ENCODE measurements around the gene C1orf167.

Gene C1orf167

DNA sequence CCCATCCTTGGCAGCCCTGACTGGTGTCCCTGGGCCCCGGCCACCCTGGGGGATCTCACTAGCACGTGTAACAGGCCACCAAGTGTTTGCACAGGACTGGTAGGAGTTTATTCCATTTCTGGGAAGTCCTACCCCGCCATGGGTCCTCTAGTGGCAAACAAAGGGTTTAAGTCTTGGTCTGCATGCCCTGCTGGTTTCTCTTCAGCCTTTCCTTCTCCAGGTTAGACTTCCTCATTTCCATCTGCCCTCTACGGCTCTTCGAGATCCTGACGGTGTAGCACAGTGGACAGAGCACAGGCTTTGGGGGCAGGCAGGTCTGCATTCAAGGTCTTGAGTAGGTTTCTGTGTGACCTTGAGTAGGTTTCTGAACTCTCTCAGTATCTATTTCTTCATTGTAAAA lies 23.2 kb upstream of the C1orf167 start:
- H3K4me3 ChIP-seq (ENCODE audit: low read depth in 1 of 2, low read length in 2 of 2): no peak overlapping the region
- peaks cover 13 to 33% of the 10 kb centered on the region in 2 donors for H3K4me1 ChIP-seq (ENCODE audit: control insufficient read depth in 1 of 2, insufficient read depth in 2 of 2, low read length in 2 of 2)
- no peaks in the 10 kb centered on the region for H3K27me3 ChIP-seq (ENCODE audit: low read depth, low read length)
- H3K36me3 ChIP-seq (ENCODE audit: control insufficient read depth in 1 of 2, insufficient read depth in 2 of 2, low read length in 2 of 2): peaks cover 0 to 11% of the 10 kb centered on the region in 2 donors
- H3K27ac ChIP-seq (ENCODE audit: low read length): no peak overlapping the region
- no peaks in the 10 kb centered on the region for H3K9me3 ChIP-seq (ENCODE audit: control insufficient read depth in 1 of 2, low read length in 2 of 2)

DNA sequence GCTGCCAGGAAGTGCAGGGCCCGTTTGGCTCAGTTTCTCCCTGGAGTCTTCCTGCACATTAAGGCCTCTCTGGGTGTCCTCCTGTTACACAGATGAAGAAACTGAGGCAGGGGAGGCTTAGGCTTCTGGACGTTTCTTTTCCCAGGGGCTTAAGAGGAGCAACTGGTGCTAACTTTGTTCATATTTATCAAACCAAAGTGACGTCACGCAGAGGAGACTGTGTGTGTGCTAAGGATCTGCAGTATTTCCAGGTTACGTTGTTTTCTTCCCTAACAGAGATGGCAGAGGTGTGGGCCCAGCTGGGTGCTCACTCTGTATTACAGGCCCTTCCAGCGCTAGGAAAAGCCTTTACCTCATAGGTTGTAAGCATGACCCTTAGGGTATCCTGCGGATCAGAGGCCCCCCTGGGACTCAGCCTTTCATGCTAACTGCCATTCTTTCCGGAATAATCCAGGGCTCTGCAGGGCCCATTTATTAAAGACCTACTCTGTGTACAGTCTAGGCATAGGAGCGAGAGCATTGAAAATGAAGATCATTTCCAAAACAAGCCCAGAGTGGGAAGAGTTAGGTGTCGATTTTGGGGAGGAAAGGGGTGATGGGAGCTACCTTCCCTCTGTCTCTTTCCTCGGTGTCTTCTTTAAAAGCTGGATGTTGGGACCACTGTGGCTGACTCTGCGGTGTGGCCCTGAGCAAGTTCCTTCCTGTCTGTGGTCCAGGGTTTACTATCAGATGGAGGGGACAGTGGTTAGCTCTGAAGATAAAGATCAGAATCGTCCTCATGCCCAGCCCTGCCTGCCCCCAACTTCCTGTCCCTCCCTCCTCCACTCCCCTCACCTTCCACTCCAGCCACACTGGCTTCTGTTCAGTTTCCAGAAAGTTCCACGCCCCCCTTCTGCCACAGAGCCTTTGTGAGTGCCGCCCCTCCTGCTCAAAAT lies 21.5 kb upstream of the C1orf167 start:
- peaks cover 0 to 12% of the 10 kb centered on the region in 2 donors for H3K36me3 ChIP-seq (ENCODE audit: control insufficient read depth in 1 of 2, insufficient read depth in 2 of 2, low read length in 2 of 2)
- no peak overlapping the region for H3K4me3 ChIP-seq (ENCODE audit: low read depth in 1 of 2, low read length in 2 of 2)
- H3K4me1 ChIP-seq (ENCODE audit: control insufficient read depth in 1 of 2, insufficient read depth in 2 of 2, low read length in 2 of 2): peaks cover 9 to 30% of the 10 kb centered on the region in 2 donors
- no peaks in the 10 kb centered on the region for H3K27me3 ChIP-seq (ENCODE audit: low read depth, low read length)
- H3K27ac ChIP-seq (ENCODE audit: low read length): no peak overlapping the region
- no peaks in the 10 kb centered on the region for H3K9me3 ChIP-seq (ENCODE audit: control insufficient read depth in 1 of 2, low read length in 2 of 2)

GRCh38 chr1:11741482-11741881 lies 20.5 kb upstream of the C1orf167 start:
- H3K4me3 ChIP-seq (ENCODE audit: low read depth in 1 of 2, low read length in 2 of 2): no peak overlapping the region
- H3K27me3 ChIP-seq (ENCODE audit: low read depth, low read length): no peaks in the 10 kb centered on the region

DNA sequence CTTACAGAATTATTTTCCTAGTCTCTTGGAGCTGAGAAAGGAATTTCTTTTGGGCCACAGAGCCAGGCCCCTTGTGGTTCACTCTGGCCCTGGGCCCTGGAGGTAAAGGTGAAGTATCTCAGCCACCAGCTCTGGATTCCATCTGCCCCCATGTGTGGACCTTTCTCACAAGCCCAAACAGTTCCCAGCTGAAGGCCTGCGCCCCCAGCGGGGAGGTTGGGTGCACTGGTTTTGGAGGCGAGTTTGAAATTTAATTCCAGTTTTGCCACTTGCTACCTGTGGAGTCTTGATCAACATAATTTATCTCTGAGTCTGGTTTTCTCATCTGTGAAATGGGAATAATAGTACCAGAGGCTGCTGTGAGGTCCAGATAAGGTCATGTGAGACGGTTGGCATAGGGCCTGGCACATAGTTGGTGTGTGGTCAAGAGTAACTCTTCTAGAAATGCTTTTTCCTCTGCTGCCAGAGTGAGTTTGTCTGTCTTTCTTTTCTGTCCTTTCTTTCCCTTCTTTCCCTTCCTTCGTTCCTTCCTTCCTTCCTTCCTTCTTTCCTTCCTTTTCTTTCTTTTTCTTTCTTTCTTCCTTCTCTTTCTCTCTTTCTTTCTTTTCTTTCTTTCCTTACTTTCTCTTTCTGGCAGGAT lies 20.0 kb upstream of the C1orf167 start:
- Histone ChIP-seq H3K27me3 (ENCODE audit: low read depth, low read length) (no peaks in the 10 kb centered on the region), H3K4me3 (ENCODE audit: low read depth in 1 of 2, low read length in 2 of 2) (no peak overlapping the region), H3K9me3 (ENCODE audit: control insufficient read depth in 1 of 2, low read length in 2 of 2) (no peaks in the 10 kb centered on the region), H3K27ac (ENCODE audit: low read length) (no peak overlapping the region), H3K4me1 (ENCODE audit: control insufficient read depth in 1 of 2, insufficient read depth in 2 of 2, low read length in 2 of 2) (peaks cover 4 to 24% of the 10 kb centered on the region in 2 donors), H3K36me3 (ENCODE audit: control insufficient read depth in 1 of 2, insufficient read depth in 2 of 2, low read length in 2 of 2) (peaks cover 12 to 14% of the 10 kb centered on the region in 2 donors)

More at GRCh38 chr1:11741482-11741881, 20.5 kb upstream of the C1orf167 start:
- Histone ChIP-seq H3K36me3 (ENCODE audit: control insufficient read depth in 1 of 2, insufficient read depth in 2 of 2, low read length in 2 of 2) (peaks cover 9 to 15% of the 10 kb centered on the region in 2 donors), H3K4me1 (ENCODE audit: control insufficient read depth in 1 of 2, insufficient read depth in 2 of 2, low read length in 2 of 2) (peaks cover 7 to 28% of the 10 kb centered on the region in 2 donors), H3K27ac (ENCODE audit: low read length) (no peak overlapping the region), H3K9me3 (ENCODE audit: control insufficient read depth in 1 of 2, low read length in 2 of 2) (no peaks in the 10 kb centered on the region)

- Histone ChIP-seq H3K4me3 (ENCODE audit: low read depth in 1 of 2, low read length in 2 of 2) (no peak overlapping the region), H3K4me1 (ENCODE audit: control insufficient read depth in 1 of 2, insufficient read depth in 2 of 2, low read length in 2 of 2) (peaks cover 0 to 14% of the 10 kb centered on the region in 2 donors), H3K36me3 (ENCODE audit: control insufficient read depth in 1 of 2, insufficient read depth in 2 of 2, low read length in 2 of 2) (peaks cover 12 to 28% of the 10 kb centered on the region in 2 donors), H3K9me3 (ENCODE audit: control insufficient read depth in 1 of 2, low read length in 2 of 2) (no peaks in the 10 kb centered on the region), H3K27ac (ENCODE audit: low read length) (no peak overlapping the region), H3K27me3 (ENCODE audit: low read depth, low read length) (no peaks in the 10 kb centered on the region)
These were observed 17.7 kb upstream of the C1orf167 start for GRCh38 chr1:11744287-11744686.

GRCh38 chr1:11746092-11746491 lies 15.9 kb upstream of the C1orf167 start:
- Histone ChIP-seq H3K4me1 (ENCODE audit: control insufficient read depth in 1 of 2, insufficient read depth in 2 of 2, low read length in 2 of 2) (peaks cover 0 to 3% of the 10 kb centered on the region in 2 donors), H3K9me3 (ENCODE audit: control insufficient read depth in 1 of 2, low read length in 2 of 2) (no peaks in the 10 kb centered on the region), H3K4me3 (ENCODE audit: low read depth in 1 of 2, low read length in 2 of 2) (no peak overlapping the region), H3K27me3 (ENCODE audit: low read depth, low read length) (no peaks in the 10 kb centered on the region), H3K27ac (ENCODE audit: low read length) (no peak overlapping the region), H3K36me3 (ENCODE audit: control insufficient read depth in 1 of 2, insufficient read depth in 2 of 2, low read length in 2 of 2) (peaks cover 12 to 41% of the 10 kb centered on the region in 2 donors)

GRCh38 chr1:11746795-11747487 lies 15.1 kb upstream of the C1orf167 start:
- Histone ChIP-seq H3K4me1 (ENCODE audit: control insufficient read depth in 1 of 2, insufficient read depth in 2 of 2, low read length in 2 of 2) (peaks cover 0 to 3% of the 10 kb centered on the region in 2 donors), H3K27ac (ENCODE audit: low read length) (no peak overlapping the region), H3K9me3 (ENCODE audit: control insufficient read depth in 1 of 2, low read length in 2 of 2) (no peaks in the 10 kb centered on the region), H3K4me3 (ENCODE audit: low read depth in 1 of 2, low read length in 2 of 2) (no peak overlapping the region), H3K27me3 (ENCODE audit: low read depth, low read length) (no peaks in the 10 kb centered on the region), H3K36me3 (ENCODE audit: control insufficient read depth in 1 of 2, insufficient read depth in 2 of 2, low read length in 2 of 2) (peaks cover 12 to 46% of the 10 kb centered on the region in 2 donors)

DNA sequence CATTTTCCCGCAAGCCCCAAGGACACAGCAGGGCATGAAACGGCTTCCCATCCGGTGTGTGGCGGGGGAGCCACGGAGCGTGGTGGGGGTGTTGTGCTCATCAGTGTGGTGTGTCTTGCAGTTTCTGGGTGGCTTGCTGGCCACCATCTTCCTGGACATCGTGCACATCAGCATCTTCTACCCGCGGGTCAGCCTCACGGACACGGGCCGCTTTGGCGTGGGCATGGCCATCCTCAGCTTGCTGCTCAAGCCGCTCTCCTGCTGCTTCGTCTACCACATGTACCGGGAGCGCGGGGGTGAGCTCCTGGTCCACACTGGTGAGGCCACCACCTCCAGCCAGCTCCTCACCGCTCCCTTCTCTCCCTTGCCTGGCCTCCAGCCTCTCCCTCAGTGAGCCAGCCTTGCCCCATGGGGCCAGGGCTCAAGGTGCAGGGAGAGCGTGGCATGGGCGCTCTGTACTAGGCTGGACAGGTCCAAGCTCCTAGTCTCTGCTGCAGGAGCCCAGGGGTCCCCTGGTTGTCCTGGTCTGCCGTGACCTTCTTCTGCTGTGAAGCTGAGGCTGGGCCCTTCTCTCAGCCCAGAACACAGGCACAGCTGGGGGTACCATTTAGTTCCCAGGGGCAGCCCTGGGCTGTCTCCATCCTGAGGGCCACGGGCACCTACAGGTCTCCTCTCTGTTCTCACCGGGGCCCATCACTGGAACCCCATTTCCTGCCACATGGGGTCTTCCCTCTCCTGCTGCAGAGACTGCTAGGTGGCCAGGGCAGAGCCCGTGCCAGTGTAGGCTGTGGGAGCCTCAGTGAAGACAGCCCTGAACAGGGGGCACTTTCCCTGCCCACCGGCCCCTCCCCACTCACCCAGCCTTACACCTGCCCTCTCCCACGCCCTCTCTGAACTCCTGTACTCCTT lies 13.4 kb upstream of the C1orf167 start:
- Histone ChIP-seq H3K9me3 (ENCODE audit: control insufficient read depth in 1 of 2, low read length in 2 of 2) (no peaks in the 10 kb centered on the region), H3K27ac (ENCODE audit: low read length) (no peak overlapping the region), H3K4me3 (ENCODE audit: low read depth in 1 of 2, low read length in 2 of 2) (no peak overlapping the region), H3K4me1 (ENCODE audit: control insufficient read depth in 1 of 2, insufficient read depth in 2 of 2, low read length in 2 of 2) (no peaks in the 10 kb centered on the region), H3K27me3 (ENCODE audit: low read depth, low read length) (no peaks in the 10 kb centered on the region), H3K36me3 (ENCODE audit: control insufficient read depth in 1 of 2, insufficient read depth in 2 of 2, low read length in 2 of 2) (peaks cover 12 to 46% of the 10 kb centered on the region in 2 donors)

DNA sequence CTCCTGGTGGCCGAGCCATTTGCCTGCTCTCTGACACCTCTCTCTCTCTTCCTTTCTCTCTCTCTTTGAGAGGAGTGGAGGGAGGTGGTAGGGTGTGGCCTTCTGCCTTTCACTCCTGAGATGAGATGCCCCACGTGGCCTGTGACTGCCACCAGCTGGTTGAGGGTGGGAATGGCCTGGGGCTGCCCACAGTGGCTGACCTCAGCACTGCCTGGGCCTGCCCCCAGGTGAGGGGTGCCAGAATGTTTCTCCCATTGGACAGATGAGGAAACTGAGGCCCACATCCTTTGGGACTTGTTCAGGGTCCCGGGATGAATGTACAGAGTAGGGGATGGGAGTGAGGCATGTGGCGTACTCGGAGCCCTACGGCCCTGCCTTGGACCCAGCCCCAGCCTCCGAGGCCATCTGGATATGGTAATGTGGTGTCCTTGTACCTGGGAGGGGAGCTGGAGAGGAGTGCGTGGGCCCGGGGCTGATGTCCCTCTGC lies 12.7 kb upstream of the C1orf167 start:
- Histone ChIP-seq H3K9me3 (ENCODE audit: control insufficient read depth in 1 of 2, low read length in 2 of 2) (no peaks in the 10 kb centered on the region), H3K4me3 (ENCODE audit: low read depth in 1 of 2, low read length in 2 of 2) (no peak overlapping the region), H3K36me3 (ENCODE audit: control insufficient read depth in 1 of 2, insufficient read depth in 2 of 2, low read length in 2 of 2) (peaks cover 12 to 46% of the 10 kb centered on the region in 2 donors), H3K27ac (ENCODE audit: low read length) (no peak overlapping the region), H3K27me3 (ENCODE audit: low read depth, low read length) (no peaks in the 10 kb centered on the region), H3K4me1 (ENCODE audit: control insufficient read depth in 1 of 2, insufficient read depth in 2 of 2, low read length in 2 of 2) (no peaks in the 10 kb centered on the region)

DNA sequence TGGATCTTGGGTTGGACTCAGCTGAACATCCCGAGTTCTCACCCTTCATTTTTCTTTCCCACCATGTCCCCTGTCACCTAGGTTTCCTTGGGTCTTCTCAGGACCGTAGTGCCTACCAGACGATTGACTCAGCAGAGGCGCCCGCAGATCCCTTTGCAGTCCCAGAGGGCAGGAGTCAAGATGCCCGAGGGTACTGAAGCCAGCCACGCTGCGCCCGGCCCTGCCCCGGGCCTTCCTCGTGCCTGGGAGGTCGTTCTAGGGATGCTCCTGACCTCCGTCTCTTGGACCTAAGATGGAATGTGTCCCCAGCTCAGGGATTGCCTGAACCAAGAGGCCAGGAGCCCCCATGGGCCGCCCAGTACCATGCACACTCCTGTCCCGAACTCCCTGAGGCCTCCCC lies 12.0 kb upstream of the C1orf167 start:
- H3K9me3 ChIP-seq (ENCODE audit: control insufficient read depth in 1 of 2, low read length in 2 of 2): no peaks in the 10 kb centered on the region
- H3K27ac ChIP-seq (ENCODE audit: low read length): no peak overlapping the region
- H3K36me3 ChIP-seq (ENCODE audit: control insufficient read depth in 1 of 2, insufficient read depth in 2 of 2, low read length in 2 of 2): peaks cover 12 to 46% of the 10 kb centered on the region in 2 donors
- H3K4me1 ChIP-seq (ENCODE audit: control insufficient read depth in 1 of 2, insufficient read depth in 2 of 2, low read length in 2 of 2): no peaks in the 10 kb centered on the region
- no peaks in the 10 kb centered on the region for H3K27me3 ChIP-seq (ENCODE audit: low read depth, low read length)
- H3K4me3 ChIP-seq (ENCODE audit: low read depth in 1 of 2, low read length in 2 of 2): no peak overlapping the region

All from muscle layer of duodenum (tissue), 2 donors.